Peyer's patch (tissue), 4 donors: ENCODE data around the gene PACS1.

ENCODE experiments used
- CTCF ChIP-seq, 6 experiments: fragments of 450-650 bp in 4 of 6; fragments of 200-600 bp in 2 of 6; sonication (generic) in 1 of 6; IDR thresholded peaks; one replicate each; pipeline ENCODE4 v1.5.1; 2017 to 2019; ENCODE audit warnings: antibody characterized with exemption in 6 of 6, mild to moderate bottlenecking in 3 of 6, moderate library complexity in 1 of 6
- POLR2A ChIP-seq, 2 donors: fragments of 450-650 bp; IDR thresholded peaks; one replicate each; pipeline ENCODE4 v1.5.1; 2017; ENCODE audit warnings: antibody characterized with exemption in 2 of 2, mild to moderate bottlenecking in 2 of 2, moderate library complexity in 2 of 2

DNA sequence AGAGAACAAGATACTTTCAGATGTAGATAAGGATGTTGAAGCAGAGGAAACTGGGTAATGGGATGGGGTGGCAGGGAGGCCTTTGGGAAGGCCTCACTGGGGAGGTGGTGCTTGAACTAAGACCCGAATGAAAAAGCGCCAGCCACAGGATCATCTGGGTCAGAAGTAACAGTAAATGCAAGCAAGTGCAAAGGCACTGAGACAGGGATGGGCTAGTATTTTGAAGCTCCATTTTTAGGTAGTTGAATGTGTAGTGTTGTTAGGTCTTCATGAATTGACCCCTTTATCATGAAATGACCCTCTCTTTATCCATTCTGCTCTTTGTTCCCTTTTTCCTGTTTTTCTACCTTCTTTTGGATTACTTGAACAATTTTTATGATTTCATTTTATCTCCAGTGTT, 6.2 kb upstream of the PACS1 start:
- TF ChIP-seq CTCF (IDR thresholded peaks at IDR 0.05): no peak
- TF ChIP-seq POLR2A (IDR thresholded peaks at IDR 0.05): no peak
